LoVo (cell line): ENCODE data around the gene CA10.

Experiments used
- DNase-seq: peaks from one replicate; pipeline ENCODE4 v3.0.0-alpha.2; 2016; ENCODE audit warnings: low spot score

The CA10 gene

GRCh38 chr17:52158450-52159042 lies at the start of gene CA10:
TSS of gene CA10 (minus strand) at chr17:52158714.
- DNase-seq = no peak

GRCh38 chr17:52207796-52208195 lies 49.3 kb upstream of the CA10 start:
- no peak for DNase-seq

GRCh38 chr17:52202520-52203080 lies 44.1 kb upstream of the CA10 start:
- DNase-seq = no peak

GRCh38 chr17:52201767-52202519 lies 43.4 kb upstream of the CA10 start:
- DNase-seq = no peak

- DNase-seq = no peak
Observed at GRCh38 chr17:52191491-52191890, 33.0 kb upstream of the CA10 start.

- no peak for DNase-seq
Observed at GRCh38 chr17:52181782-52182181, 23.3 kb upstream of the CA10 start.

- no peak for DNase-seq
Observed at GRCh38 chr17:52178012-52178411, 19.5 kb upstream of the CA10 start.

- peak; percentile 7 for DNase-seq
Observed at GRCh38 chr17:52170963-52171572, 12.6 kb upstream of the CA10 start.

GRCh38 chr17:52160136-52160567 lies 1.6 kb upstream of the CA10 start:
- DNase-seq = no peak

- DNase-seq = no peak
Observed at GRCh38 chr17:52159246-52160135, 977 bp upstream of the CA10 start.

- DNase-seq = no peak
Observed at GRCh38 chr17:52157603-52158449, 688 bp downstream of the CA10 start.

GRCh38 chr17:52156576-52157570 lies 1.6 kb downstream of the CA10 start:
- DNase-seq = no peak

- no peak for DNase-seq
Observed at GRCh38 chr17:52155301-52155700, 3.2 kb downstream of the CA10 start.

GRCh38 chr17:52154466-52154865 lies 4.0 kb downstream of the CA10 start:
- no peak for DNase-seq

- no peak for DNase-seq
Observed at GRCh38 chr17:52150935-52151334, 7.6 kb downstream of the CA10 start.

GRCh38 chr17:52149626-52150025 lies 8.9 kb downstream of the CA10 start:
- no peak for DNase-seq

- DNase-seq = no peak
Observed at GRCh38 chr17:52148969-52149351, 9.6 kb downstream of the CA10 start.

- DNase-seq = no peak
Observed at GRCh38 chr17:52148288-52148968, 10.1 kb downstream of the CA10 start.

- no peak for DNase-seq
Observed at GRCh38 chr17:52147872-52148271, 10.6 kb downstream of the CA10 start.
